Head of caudate nucleus (tissue), 42 donors: Measurements from ENCODE around the gene METRN.

ENCODE experiments used
- DNase-seq, 42 donors: peaks; one replicate each; pipeline versions ENCODE4 v3.0.0 to v3.0.0-alpha.2; 2020 to 2021; ENCODE audit warnings: mixed read lengths in 7 of 42
- intact Hi-C: fragments of 100-400 bp; cut with DNase I; formaldehyde crosslinking; loops from one replicate; pipeline ENCODE4 v1.15.0; 2022

Gene METRN

GRCh38 chr16:761625-762513 lies 47.0 kb downstream of the METRN start:
- intact Hi-C loops, result no loop called here
- no peak for DNase-seq

GRCh38 chr16:762595-763268 lies 47.8 kb downstream of the METRN start:
- intact Hi-C loops, result no loop called here
- no peak for DNase-seq

GRCh38 chr16:763369-764183 lies 48.7 kb downstream of the METRN start:
- DNase-seq, result no peak
- intact Hi-C loops, result no loop called here

GRCh38 chr16:764184-764750 lies 49.3 kb downstream of the METRN start:
- intact Hi-C loops, result no loop called here
- no peak for DNase-seq

GRCh38 chr16:764848-765487 lies 50.0 kb downstream of the METRN start:
- intact Hi-C loops, result no loop called here

GRCh38 chr16:765488-765865 lies 50.6 kb downstream of the METRN start:
- no peak for DNase-seq

More at GRCh38 chr16:764848-765487, 50.0 kb downstream of the METRN start:
- no peak for DNase-seq

GRCh38 chr16:766008-766819 lies 51.3 kb downstream of the METRN start:
- no peak for DNase-seq
- intact Hi-C loops, result no loop called here

More at GRCh38 chr16:765488-765865, 50.6 kb downstream of the METRN start:
- intact Hi-C loops, result no loop called here

GRCh38 chr16:766820-767640 lies 52.1 kb downstream of the METRN start:
- intact Hi-C loops, result no loop called here

GRCh38 chr16:767743-768235 lies 52.9 kb downstream of the METRN start:
- no peak for DNase-seq
- intact Hi-C loops, result no loop called here

More at GRCh38 chr16:766820-767640, 52.1 kb downstream of the METRN start:
- DNase-seq, result no peak

GRCh38 chr16:768428-768827 lies 53.5 kb downstream of the METRN start:
- no peak for DNase-seq
- intact Hi-C loops, result no loop called here
